Suprapubic skin (tissue), 3 donors: ENCODE results near the gene NR5A2.

Experiments used
- CTCF ChIP-seq, 2 donors: fragments of 200-600 bp in 1 of 2; fragments of 450-650 bp in 1 of 2; sonication (generic) in 1 of 2; IDR thresholded peaks; one replicate each; pipeline ENCODE4 v1.5.1; 2016 to 2019; ENCODE audit warnings: antibody characterized with exemption in 2 of 2, mild to moderate bottlenecking in 1 of 2, moderate library complexity in 1 of 2
- POLR2A ChIP-seq, 2 donors: fragments of 450-650 bp; IDR thresholded peaks; one replicate each; pipeline ENCODE4 v1.6.1; 2017; ENCODE audit warnings: antibody characterized with exemption in 2 of 2, mild to moderate bottlenecking in 2 of 2, moderate library complexity in 2 of 2

DNA sequence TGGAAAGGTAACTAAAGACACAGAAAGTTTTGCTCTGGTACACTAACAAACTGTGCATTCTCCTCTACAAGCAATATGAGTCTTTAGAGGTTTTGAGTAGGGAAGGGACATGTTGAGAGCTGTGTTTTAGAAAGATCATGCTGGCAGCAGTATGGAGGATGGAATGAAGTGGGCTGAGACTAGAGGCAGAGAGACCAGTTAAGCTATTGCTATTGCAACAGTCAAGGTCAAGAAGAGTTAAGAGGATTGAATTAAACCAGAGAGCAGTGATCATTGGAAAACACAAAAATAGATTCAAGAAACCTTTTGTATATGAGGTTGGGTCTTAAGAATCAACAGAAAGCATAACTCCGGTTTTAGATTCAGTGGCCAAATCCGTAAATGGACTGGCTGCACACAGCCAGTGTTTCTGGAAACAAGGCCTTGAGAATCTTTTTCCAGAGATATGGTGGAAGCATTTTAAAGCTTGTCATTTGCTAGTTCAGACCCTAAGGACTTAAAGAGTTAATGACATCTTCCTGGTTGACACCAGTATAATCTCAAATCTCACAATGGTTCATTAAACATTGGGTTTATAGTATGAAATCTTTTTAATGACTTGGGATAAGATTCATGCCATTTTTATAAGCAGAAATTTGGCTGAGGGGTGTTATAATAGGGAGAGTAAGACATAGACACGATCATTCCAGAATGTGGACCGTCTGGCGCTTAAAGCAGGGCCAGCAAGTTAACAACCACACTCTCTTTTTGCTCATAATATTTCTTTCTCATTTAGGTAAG, 177.9 kb downstream of the NR5A2 start:
- TF ChIP-seq POLR2A (IDR thresholded peaks at IDR 0.05) (no peak), CTCF (IDR thresholded peaks at IDR 0.05) (no peak)
